GM21390 (cell line): ENCODE measurements around the gene ZNF100.
"Not testable (repeated sequence)": the region's sequence is repeated elsewhere in the genome, so short reads cannot be mapped to it uniquely, and the experiment has no call there.

ENCODE experiments used
- ATAC-seq: cut with Tn5 transposase; IDR thresholded peaks from one replicate; pipeline ENCODE4 v1.9.1; 2021; ENCODE audit not compliant: unreplicated experiment

Gene ZNF100

GRCh38 chr19:21705393-21705792 lies 62.0 kb downstream of the ZNF100 start:
- no peak for ATAC-seq

- ATAC-seq: no peak
These were observed 63.1 kb downstream of the ZNF100 start for GRCh38 chr19:21704320-21704719.

- ATAC-seq: no peak
These were observed 68.2 kb downstream of the ZNF100 start for GRCh38 chr19:21699197-21699596.

- ATAC-seq: no peak
These were observed 69.2 kb downstream of the ZNF100 start for GRCh38 chr19:21698215-21698614.

- ATAC-seq: no peak
These were observed 69.7 kb downstream of the ZNF100 start for GRCh38 chr19:21697698-21698097.

- ATAC-seq: no peak
These were observed 73.0 kb downstream of the ZNF100 start for GRCh38 chr19:21694171-21694906.

- ATAC-seq: no peak
These were observed 74.0 kb downstream of the ZNF100 start for GRCh38 chr19:21693399-21693798.

- no peak for ATAC-seq
These were observed 75.7 kb downstream of the ZNF100 start for GRCh38 chr19:21691661-21692060.

- ATAC-seq: no peak
These were observed 78.9 kb downstream of the ZNF100 start for GRCh38 chr19:21688464-21688863.

GRCh38 chr19:21680671-21681070 lies 86.7 kb downstream of the ZNF100 start:
- ATAC-seq: no peak

- no peak for ATAC-seq
These were observed 87.4 kb downstream of the ZNF100 start for GRCh38 chr19:21680026-21680425.

- ATAC-seq: no peak
These were observed 89.5 kb downstream of the ZNF100 start for GRCh38 chr19:21677696-21678418.

GRCh38 chr19:21674454-21674853 lies 92.9 kb downstream of the ZNF100 start:
- ATAC-seq: no peak

GRCh38 chr19:21673479-21673878 lies 93.9 kb downstream of the ZNF100 start:
- ATAC-seq: not testable (repeated sequence)
